Measurements from ENCODE around the gene MAML2. TPM values are rescaled to one million over a fixed set of nuclear protein-coding genes. Genes with fewer than 3 reads are reported as not detected.

MAML2 gene
- total RNA-seq, 4 donors from 2014 or later: 15.9 to 31.9 (median 24.9) TPM

- Histone ChIP-seq H3K4me3 (no peak overlapping the region), H3K27ac (no peak overlapping the region), H3K27me3 (no peaks in the 10 kb centered on the region), H3K9me3 (no peaks in the 10 kb centered on the region), H3K36me3 (no peaks in the 10 kb centered on the region), H3K4me1 (peaks cover 4 to 18% (median 8%) of the 10 kb centered on the region in 4 donors)
- TF ChIP-seq CTCF (IDR thresholded peaks at IDR 0.05) (no peak), POLR2AphosphoS5 (IDR thresholded peaks at IDR 0.05) (no peak), EP300 (IDR thresholded peaks at IDR 0.05; ENCODE audit: low read depth) (no peak), POLR2A (IDR thresholded peaks at IDR 0.05) (no peak)
- 100% methylated on average over 1 of the region's 1 CpG for WGBS, 2 donors (ENCODE audit: low coverage in 1 of 2)
- no peak for DNase-seq
- in situ Hi-C loops (cut with MboI; ENCODE audit: low pct_ligation_motif_present in 1 of 4, low pct_unique_long_range_greater_than_20kb in 1 of 4, low sequenced_read_pairs in 3 of 4): no loop called here
- intact Hi-C loops (cut with DNase I; ENCODE audit: low total_unique reads): no loop called here
These were observed 338.1 kb downstream of the MAML2 start for GRCh38 chr11:96004862-96005261.

GRCh38 chr11:96002754-96003290 lies 340.2 kb downstream of the MAML2 start:
- 96 to 100% methylated on average over 1 of the region's 1 CpG for WGBS, 2 donors (ENCODE audit: low coverage in 1 of 2)
- no peak overlapping the region for H3K4me3 ChIP-seq
- no peak overlapping the region for H3K27ac ChIP-seq
- no peak for DNase-seq
- H3K4me1 ChIP-seq: peaks cover 5 to 27% (median 10%) of the 10 kb centered on the region in 4 donors
- H3K36me3 ChIP-seq: no peaks in the 10 kb centered on the region
- intact Hi-C loops (cut with DNase I; ENCODE audit: low total_unique reads): no loop called here
- no peaks in the 10 kb centered on the region for H3K9me3 ChIP-seq
- no peak for TF ChIP-seq POLR2AphosphoS5 (IDR thresholded peaks at IDR 0.05)
- TF ChIP-seq EP300 (IDR thresholded peaks at IDR 0.05; ENCODE audit: low read depth): no peak
- TF ChIP-seq POLR2A (IDR thresholded peaks at IDR 0.05): no peak
- no peak for TF ChIP-seq CTCF (IDR thresholded peaks at IDR 0.05)
- in situ Hi-C loops (cut with MboI; ENCODE audit: low pct_ligation_motif_present in 1 of 4, low pct_unique_long_range_greater_than_20kb in 1 of 4, low sequenced_read_pairs in 3 of 4): no loop called here
- no peaks in the 10 kb centered on the region for H3K27me3 ChIP-seq

- WGBS, 2 donors (ENCODE audit: low coverage in 1 of 2): 71 to 81% methylated on average over 2 of the region's 2 CpGs
- Histone ChIP-seq H3K27me3 (no peaks in the 10 kb centered on the region), H3K9me3 (no peaks in the 10 kb centered on the region), H3K27ac (no peak overlapping the region), H3K36me3 (no peaks in the 10 kb centered on the region), H3K4me3 (no peak overlapping the region), H3K4me1 (peaks cover 5 to 27% (median 10%) of the 10 kb centered on the region in 4 donors)
- intact Hi-C loops (cut with DNase I; ENCODE audit: low total_unique reads): no loop called here
- in situ Hi-C loops (cut with MboI; ENCODE audit: low pct_ligation_motif_present in 1 of 4, low pct_unique_long_range_greater_than_20kb in 1 of 4, low sequenced_read_pairs in 3 of 4): no loop called here
- TF ChIP-seq POLR2AphosphoS5 (IDR thresholded peaks at IDR 0.05) (no peak), EP300 (IDR thresholded peaks at IDR 0.05; ENCODE audit: low read depth) (no peak), POLR2A (IDR thresholded peaks at IDR 0.05) (no peak), CTCF (IDR thresholded peaks at IDR 0.05) (no peak)
- DNase-seq: no peak
These were observed 340.7 kb downstream of the MAML2 start for GRCh38 chr11:96002339-96002738.

DNA sequence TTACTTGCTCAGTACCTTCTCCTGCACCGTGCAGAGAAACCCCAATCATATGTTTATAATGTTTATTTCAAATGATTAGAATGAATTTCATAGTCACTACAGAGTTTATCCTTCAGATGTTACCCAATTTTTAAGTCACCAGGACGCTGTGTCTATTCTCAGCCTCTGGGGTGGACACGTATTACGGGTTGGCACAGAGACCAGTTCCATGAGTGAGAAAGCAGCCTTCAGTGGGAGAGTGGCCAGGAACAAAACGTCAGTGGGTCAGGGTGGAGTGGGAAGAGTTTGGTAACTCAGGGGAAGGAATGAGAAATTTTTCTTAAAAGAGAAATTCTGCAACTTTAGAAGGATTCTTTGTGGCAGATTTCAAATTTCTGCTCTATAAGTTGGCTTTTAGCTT lies 342.0 kb downstream of the MAML2 start:
- no peaks in the 10 kb centered on the region for H3K27me3 ChIP-seq
- H3K4me3 ChIP-seq: no peak overlapping the region
- peak overlapping the region; percentile 50 to 66 (median 59) for H3K27ac ChIP-seq
- H3K9me3 ChIP-seq: no peaks in the 10 kb centered on the region
- H3K36me3 ChIP-seq: no peaks in the 10 kb centered on the region
- DNase-seq: peak; percentile 60
- in situ Hi-C loops (cut with MboI; ENCODE audit: low pct_ligation_motif_present in 1 of 4, low pct_unique_long_range_greater_than_20kb in 1 of 4, low sequenced_read_pairs in 3 of 4): no loop called here
- WGBS, 2 donors (ENCODE audit: low coverage in 1 of 2): 55 to 89% methylated on average over 1 to 5 of the region's 5 CpGs
- TF ChIP-seq CTCF (IDR thresholded peaks at IDR 0.05): no peak
- peak in 1 of 3 donors; percentile 48 for TF ChIP-seq POLR2AphosphoS5 (IDR thresholded peaks at IDR 0.05)
- no peak for TF ChIP-seq EP300 (IDR thresholded peaks at IDR 0.05; ENCODE audit: low read depth)
- no peak for TF ChIP-seq POLR2A (IDR thresholded peaks at IDR 0.05)
- intact Hi-C loops (cut with DNase I; ENCODE audit: low total_unique reads): no loop called here
- H3K4me1 ChIP-seq: peaks cover 5 to 27% (median 10%) of the 10 kb centered on the region in 4 donors
